Measurements from ENCODE around the gene TMEM175.

The TMEM175 gene

DNA sequence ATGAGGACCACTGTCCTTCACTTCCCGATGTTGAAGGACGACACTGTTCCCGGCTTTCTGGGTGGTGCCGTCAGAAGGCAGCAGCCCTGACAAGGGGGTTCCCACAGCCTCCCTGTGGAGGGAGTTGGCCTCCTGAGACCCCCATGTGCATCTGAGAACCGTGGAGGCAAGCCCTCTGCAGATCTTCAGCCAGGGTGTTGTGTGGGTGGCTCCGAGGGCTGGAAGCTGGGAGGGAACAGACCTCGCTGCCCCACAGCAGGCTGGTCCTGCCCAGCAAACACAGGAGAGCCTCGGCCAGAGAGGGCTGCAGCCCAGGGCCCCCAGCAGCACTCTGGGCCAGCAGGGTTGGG, 24.9 kb downstream of the TMEM175 start:
- Histone ChIP-seq H3K27me3 (ENCODE audit: insufficient read depth, low read length) (no peaks in the 10 kb centered on the region), H3K4me1 (ENCODE audit: insufficient read depth, low read length) (no peaks in the 10 kb centered on the region)

DNA sequence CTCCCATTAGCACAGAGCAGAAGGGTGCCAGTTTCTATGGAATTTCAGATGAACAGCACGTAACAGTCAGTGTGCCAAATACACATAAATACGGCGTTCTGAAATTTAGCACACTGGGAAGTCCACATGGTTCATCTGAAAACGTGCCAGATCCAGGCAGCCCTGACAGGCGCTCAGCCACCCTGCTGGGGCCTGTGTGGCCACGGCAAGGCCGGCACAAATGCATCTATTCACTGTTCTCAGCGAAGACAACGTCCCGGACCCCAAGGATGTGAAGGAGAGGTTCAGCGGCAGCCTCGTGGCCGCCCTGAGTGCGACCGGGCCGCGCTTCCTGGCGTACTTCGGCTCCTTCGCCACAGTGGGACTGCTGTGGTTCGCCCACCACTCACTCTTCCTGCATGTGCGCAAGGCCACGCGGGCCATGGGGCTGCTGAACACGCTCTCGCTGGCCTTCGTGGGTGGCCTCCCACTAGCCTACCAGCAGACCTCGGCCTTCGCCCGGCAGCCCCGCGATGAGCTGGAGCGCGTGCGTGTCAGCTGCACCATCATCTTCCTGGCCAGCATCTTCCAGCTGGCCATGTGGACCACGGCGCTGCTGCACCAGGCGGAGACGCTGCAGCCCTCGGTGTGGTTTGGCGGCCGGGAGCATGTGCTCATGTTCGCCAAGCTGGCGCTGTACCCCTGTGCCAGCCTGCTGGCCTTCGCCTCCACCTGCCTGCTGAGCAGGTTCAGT, 25.5 kb downstream of the TMEM175 start:
- H3K4me1 ChIP-seq (ENCODE audit: insufficient read depth, low read length): no peaks in the 10 kb centered on the region
- H3K36me3 ChIP-seq (ENCODE audit: insufficient read depth, low read length): peaks cover 7% of the 10 kb centered on the region
- H3K27me3 ChIP-seq (ENCODE audit: insufficient read depth, low read length): no peaks in the 10 kb centered on the region
- no peak overlapping the region for H2AFZ ChIP-seq (ENCODE audit: low read depth, low read length)
- H3K9me3 ChIP-seq (ENCODE audit: low read length): no peaks in the 10 kb centered on the region
- H3K4me3 ChIP-seq (ENCODE audit: low read length): no peak overlapping the region

More for the DNA sequence above, 24.9 kb downstream of the TMEM175 start:
- no peaks in the 10 kb centered on the region for H3K9me3 ChIP-seq (ENCODE audit: low read length)
- H2AFZ ChIP-seq (ENCODE audit: low read depth, low read length): no peak overlapping the region
- H3K4me3 ChIP-seq (ENCODE audit: low read length): no peak overlapping the region
- H3K36me3 ChIP-seq (ENCODE audit: insufficient read depth, low read length): peaks cover 7% of the 10 kb centered on the region

DNA sequence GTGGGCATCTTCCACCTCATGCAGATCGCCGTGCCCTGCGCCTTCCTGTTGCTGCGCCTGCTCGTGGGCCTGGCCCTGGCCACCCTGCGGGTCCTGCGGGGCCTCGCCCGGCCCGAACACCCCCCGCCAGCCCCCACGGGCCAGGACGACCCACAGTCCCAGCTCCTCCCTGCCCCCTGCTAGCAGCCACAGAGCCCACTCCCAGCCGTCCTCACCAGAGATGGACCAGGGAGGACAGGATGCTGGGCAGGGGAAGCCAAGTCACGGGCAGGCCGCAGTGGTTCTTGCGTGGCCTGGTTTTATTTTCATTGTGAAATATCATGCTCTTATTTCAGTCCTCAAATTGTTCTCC, 26.0 kb downstream of the TMEM175 start:
- Histone ChIP-seq H3K27me3 (ENCODE audit: insufficient read depth, low read length) (no peaks in the 10 kb centered on the region), H2AFZ (ENCODE audit: low read depth, low read length) (no peak overlapping the region), H3K36me3 (ENCODE audit: insufficient read depth, low read length) (peaks cover 7% of the 10 kb centered on the region), H3K9me3 (ENCODE audit: low read length) (no peaks in the 10 kb centered on the region), H3K4me3 (ENCODE audit: low read length) (no peak overlapping the region), H3K4me1 (ENCODE audit: insufficient read depth, low read length) (no peaks in the 10 kb centered on the region)

DNA sequence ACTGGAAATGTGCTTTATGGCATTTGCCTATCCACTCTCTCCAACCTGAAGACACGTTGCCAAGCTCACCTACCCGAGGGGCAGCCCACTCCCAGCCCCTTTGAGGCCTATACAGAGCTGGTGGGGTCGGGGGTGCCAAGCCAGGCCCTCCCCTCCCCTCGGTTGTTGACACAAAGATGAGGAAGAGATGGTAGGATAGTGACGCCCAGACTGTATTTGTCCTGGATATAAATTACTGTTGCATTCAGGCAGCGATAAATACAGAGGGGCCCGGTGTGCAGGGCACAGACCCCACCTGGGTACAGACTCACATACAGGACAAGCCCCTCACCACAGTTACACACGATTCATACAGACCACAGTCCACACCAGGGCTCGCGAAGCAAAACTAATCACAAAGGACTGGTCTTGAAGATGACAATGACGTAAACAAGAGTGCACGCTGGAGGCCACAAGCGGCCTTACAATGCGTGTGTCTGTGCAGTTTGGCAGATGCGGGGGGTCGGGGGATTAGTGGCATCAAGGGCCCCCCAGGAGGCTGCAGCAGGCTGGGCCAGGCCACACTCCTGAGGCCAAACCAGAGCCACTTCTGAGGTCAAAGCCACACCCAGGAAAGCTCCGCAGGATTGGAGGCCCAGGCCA, 26.6 kb downstream of the TMEM175 start:
- Histone ChIP-seq H3K36me3 (ENCODE audit: insufficient read depth, low read length) (peaks cover 8% of the 10 kb centered on the region), H3K4me1 (ENCODE audit: insufficient read depth, low read length) (no peaks in the 10 kb centered on the region), H3K27me3 (ENCODE audit: insufficient read depth, low read length) (no peaks in the 10 kb centered on the region), H3K9me3 (ENCODE audit: low read length) (no peaks in the 10 kb centered on the region), H2AFZ (ENCODE audit: low read depth, low read length) (no peak overlapping the region), H3K4me3 (ENCODE audit: low read length) (no peak overlapping the region)

DNA sequence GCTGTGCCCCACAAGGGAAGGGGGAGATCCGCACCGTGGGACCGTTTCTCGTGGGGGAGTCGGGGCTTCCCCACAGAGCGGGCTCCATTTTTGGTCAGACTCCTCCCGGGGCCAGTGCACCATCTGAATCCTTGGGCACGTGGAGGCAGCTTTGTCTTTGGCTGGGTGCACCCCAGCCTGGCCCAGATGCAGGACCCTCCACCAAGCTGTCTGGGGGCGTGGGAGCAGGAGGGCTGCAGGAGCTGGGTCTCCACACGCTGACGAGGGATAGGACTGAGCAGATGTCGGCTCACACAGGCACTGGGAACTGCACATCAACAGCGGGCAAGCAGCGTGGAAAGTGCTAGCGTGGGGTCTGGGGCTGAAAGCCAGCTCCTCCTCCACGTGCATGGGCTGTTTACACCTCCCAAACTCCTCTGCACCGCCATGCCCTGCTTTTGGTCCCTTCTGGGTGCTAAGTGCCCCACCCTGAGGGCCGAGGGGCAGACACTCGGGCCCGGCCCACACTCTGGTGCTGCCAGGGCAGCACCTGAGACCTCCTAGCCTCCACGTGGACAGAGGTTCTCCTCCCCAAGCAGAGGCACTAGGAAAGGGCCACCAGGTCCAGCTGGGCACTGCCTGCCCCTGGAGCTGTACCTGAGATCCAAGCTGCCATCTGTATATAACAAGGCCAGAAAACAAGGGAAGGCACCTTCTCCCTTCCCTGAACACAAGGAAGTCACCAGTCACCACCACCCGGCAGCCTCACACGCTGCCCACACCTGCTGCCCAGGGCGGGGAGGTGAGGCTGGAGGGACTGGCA, 27.3 kb downstream of the TMEM175 start:
- Histone ChIP-seq H3K27me3 (ENCODE audit: insufficient read depth, low read length) (no peaks in the 10 kb centered on the region), H3K36me3 (ENCODE audit: insufficient read depth, low read length) (peaks cover 11% of the 10 kb centered on the region)

DNA sequence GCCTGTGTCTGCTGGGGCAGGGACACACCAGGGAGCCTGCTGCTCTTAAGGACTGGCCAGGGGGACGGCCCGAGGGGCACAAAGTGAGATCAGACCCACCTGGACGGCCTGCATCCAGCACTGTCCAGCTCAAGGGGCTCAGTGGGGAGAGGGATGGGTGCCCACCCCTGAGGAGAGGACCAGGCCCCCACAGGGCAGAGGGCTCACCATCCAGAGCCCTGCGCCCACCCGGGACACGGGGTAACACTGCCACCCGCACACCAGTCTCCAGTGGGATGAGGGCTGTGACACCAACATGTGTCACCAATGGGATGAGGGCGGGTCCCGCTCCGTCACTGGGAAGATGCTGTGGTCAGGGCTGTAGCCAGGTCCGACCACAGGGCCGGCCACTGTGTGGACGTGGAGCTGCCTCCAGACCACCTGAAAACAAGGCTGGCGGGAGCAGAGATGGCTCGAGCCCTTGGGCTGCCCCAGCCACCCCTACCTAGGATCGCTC, 27.9 kb downstream of the TMEM175 start:
- H3K27me3 ChIP-seq (ENCODE audit: insufficient read depth, low read length): no peaks in the 10 kb centered on the region
- no peak overlapping the region for H3K4me3 ChIP-seq (ENCODE audit: low read length)
- no peaks in the 10 kb centered on the region for H3K9me3 ChIP-seq (ENCODE audit: low read length)
- H2AFZ ChIP-seq (ENCODE audit: low read depth, low read length): no peak overlapping the region
- no peaks in the 10 kb centered on the region for H3K4me1 ChIP-seq (ENCODE audit: insufficient read depth, low read length)
- peaks cover 11% of the 10 kb centered on the region for H3K36me3 ChIP-seq (ENCODE audit: insufficient read depth, low read length)

More for the DNA sequence above, 27.3 kb downstream of the TMEM175 start:
- no peak overlapping the region for H2AFZ ChIP-seq (ENCODE audit: low read depth, low read length)
- H3K4me1 ChIP-seq (ENCODE audit: insufficient read depth, low read length): no peaks in the 10 kb centered on the region
- H3K9me3 ChIP-seq (ENCODE audit: low read length): no peaks in the 10 kb centered on the region
- no peak overlapping the region for H3K4me3 ChIP-seq (ENCODE audit: low read length)

DNA sequence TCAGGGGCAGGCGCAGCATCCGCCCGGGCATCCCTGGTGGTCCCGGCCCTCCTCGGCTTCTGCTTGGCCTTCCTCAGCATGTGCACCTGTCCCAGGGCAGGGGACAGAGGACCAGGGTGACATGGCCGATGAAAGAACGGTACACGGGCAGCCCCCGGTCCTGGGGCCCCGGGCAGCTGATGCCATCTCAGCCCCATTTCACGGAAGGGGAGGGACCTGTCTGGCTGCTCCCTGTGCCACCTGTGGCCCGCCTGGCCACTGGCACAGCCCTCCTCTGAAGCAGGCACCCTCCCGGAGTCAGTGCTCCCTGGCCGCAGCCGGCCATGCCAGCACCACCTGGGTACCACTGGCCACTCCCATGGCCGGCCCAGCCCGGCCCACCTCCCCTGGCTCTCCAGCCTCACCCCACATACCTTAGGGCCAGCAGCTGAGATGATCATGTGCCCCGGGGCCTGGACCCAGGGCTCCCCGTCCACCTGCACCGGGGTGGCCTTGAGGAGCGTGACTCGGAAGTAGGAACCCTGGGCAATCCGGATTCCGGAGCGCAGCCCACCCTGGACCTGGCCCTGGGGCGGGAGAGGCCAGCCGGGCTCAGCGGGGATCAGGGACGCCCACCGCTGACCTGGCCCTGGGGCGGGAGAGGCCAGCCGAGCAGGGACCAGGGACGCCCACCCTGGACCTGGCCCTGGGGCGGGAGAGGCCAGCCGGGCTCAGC, 28.5 kb downstream of the TMEM175 start:
- H3K4me3 ChIP-seq (ENCODE audit: low read length): no peak overlapping the region
- H3K4me1 ChIP-seq (ENCODE audit: insufficient read depth, low read length): no peaks in the 10 kb centered on the region
- no peak overlapping the region for H2AFZ ChIP-seq (ENCODE audit: low read depth, low read length)
- H3K36me3 ChIP-seq (ENCODE audit: insufficient read depth, low read length): peaks cover 6% of the 10 kb centered on the region
- H3K27me3 ChIP-seq (ENCODE audit: insufficient read depth, low read length): no peaks in the 10 kb centered on the region
- H3K9me3 ChIP-seq (ENCODE audit: low read length): no peaks in the 10 kb centered on the region

DNA sequence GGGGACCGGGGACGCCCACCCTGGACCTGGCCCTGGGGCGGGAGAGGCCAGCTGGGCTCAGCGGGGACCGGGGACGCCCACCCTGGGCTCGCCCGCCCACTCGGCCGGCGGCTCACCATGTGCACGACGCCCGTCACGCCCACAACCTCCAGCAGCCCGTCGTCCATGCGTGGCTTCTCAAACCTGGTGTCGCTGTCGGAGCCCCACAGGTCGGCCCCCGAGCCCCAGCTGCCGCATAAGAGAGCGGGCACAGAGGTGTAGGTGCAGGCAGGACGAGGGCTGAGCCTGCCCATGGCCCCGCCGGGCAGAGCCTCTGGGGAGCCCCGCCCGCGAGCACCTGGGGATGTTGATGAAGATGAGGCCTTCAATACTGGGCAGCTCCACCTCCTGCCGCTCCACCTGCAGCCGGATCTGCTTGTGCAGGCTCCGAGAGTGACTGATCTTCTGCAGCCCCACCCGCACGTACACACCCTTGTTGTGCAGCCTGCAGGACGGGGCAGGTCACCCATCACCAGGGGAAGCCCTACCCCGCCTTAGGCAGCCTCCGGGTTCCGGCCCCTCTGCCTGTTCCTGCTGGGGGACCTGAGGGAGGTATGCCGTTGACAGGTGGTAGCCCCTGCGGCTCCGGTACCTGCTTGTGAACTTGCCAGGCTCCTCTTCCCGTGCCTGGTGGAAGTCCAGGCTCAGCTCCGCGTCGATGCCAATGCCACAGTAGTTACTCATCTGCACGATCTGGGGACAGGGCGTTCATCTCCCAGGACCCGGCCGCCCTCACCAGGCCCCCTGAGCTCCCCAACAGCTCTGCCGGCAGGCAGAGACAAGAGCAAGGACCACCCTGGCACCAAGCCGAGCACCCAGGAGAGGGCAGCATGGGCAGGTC, 29.3 kb downstream of the TMEM175 start:
- peaks cover 6% of the 10 kb centered on the region for H3K36me3 ChIP-seq (ENCODE audit: insufficient read depth, low read length)
- H3K4me3 ChIP-seq (ENCODE audit: low read length): no peak overlapping the region
- H3K4me1 ChIP-seq (ENCODE audit: insufficient read depth, low read length): no peaks in the 10 kb centered on the region
- H2AFZ ChIP-seq (ENCODE audit: low read depth, low read length): no peak overlapping the region
- no peaks in the 10 kb centered on the region for H3K9me3 ChIP-seq (ENCODE audit: low read length)
- H3K27me3 ChIP-seq (ENCODE audit: insufficient read depth, low read length): no peaks in the 10 kb centered on the region

DNA sequence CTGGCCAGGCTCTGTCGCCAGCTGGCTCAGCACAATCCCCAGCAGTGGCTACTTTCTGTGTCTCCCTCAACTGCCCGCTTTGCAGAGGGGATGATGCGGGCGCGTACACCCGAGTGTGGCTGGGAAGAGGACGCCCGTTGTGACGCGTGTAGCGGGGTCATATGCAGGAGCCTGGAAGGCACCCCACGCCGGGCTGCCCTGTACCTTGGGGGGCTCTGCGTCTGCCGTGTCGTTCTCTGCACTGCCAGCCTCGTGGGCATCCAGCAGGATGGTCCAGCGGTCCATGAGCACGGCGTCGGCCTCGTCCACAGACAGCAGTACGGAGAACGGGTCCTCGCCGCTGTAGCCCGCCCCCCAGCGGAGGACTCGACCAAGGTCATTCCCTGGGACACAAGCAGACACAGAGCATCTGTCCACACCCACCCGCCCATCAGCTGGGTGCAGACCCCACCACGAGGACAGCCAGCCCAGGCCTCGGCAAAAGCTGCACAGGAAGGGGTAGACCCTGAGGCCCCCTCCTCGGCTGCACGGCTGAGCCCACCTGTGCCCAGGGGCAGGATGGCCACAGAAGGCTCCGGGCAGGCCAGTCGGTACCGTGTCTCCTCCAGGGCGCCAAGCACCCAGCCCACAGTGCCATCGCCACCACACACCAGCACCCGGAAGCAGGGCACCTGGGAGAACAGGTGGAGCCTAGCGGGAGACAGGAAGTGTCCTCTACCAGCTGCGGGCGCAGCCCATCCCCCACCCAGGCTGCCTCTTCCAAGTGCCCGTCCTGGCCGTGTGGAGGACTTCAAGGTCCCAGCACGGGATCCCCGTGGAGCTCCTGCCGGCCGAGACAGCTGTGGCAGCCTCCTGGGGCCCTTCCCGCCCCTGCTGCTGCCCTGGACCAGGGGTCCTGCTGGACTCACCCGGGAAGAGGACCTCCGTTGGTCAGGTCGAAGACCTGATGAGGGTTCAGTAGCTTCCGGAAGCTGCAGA, 30.3 kb downstream of the TMEM175 start:
- no peaks in the 10 kb centered on the region for H3K4me1 ChIP-seq (ENCODE audit: insufficient read depth, low read length)
- no peak overlapping the region for H3K4me3 ChIP-seq (ENCODE audit: low read length)
- H3K9me3 ChIP-seq (ENCODE audit: low read length): no peaks in the 10 kb centered on the region
- H3K36me3 ChIP-seq (ENCODE audit: insufficient read depth, low read length): peaks cover 6% of the 10 kb centered on the region
- no peaks in the 10 kb centered on the region for H3K27me3 ChIP-seq (ENCODE audit: insufficient read depth, low read length)
- no peak overlapping the region for H2AFZ ChIP-seq (ENCODE audit: low read depth, low read length)

DNA sequence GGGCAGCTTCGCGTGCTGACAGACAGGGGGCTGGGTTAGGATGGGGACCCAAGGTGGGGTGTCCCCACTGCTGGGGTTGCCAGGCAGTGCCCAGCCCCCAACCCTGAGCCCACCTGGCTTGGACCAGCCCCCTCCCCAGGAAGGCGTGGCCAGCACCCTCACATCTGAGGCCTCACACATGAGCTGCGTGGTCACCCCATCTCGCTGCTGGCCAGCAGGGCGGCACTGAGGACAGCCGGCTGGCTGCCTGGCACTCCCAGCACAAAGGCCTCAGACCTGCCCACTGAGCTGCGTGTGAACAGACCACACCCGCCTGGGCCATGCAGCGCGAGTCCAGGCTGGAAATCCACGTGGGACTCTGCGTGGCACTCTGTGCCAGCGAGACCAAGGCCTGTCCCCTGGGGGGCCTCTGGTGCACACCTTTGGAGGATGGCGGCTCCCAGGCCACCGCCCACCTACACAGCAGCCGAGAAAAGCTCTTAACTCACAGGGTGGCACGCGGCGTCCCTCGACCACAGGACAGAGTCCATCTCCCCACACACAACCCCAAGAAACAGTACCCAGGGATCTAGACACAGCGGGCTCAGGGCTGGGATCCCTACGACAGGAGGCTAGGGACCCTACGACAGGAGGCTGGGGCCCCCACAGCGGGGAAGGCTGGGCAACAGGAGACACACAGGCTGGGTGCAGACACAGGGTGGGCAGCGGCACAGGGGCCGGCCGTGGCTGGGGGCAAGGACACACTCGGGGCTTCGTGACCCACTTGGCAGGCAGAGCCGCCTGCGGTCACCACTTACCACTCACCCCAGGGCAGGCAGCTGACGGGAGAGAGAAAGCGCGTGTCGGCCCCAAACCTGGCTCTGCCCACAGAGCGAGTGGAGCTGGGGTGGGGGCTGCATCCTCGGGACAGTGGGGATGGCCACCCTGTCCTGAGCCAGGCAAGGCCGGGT, 31.3 kb downstream of the TMEM175 start:
- H2AFZ ChIP-seq (ENCODE audit: low read depth, low read length): no peak overlapping the region
- H3K4me1 ChIP-seq (ENCODE audit: insufficient read depth, low read length): no peaks in the 10 kb centered on the region
- no peaks in the 10 kb centered on the region for H3K27me3 ChIP-seq (ENCODE audit: insufficient read depth, low read length)
- H3K9me3 ChIP-seq (ENCODE audit: low read length): no peaks in the 10 kb centered on the region
- H3K36me3 ChIP-seq (ENCODE audit: insufficient read depth, low read length): peaks cover 6% of the 10 kb centered on the region
- H3K4me3 ChIP-seq (ENCODE audit: low read length): no peak overlapping the region

Data from neuron (in vitro differentiated cells).